Measurements from ENCODE around the gene DSG4.
A peak's percentile ranks its signal among the peaks of the same experiment; 100 is the strongest.

Gene DSG4

DNA sequence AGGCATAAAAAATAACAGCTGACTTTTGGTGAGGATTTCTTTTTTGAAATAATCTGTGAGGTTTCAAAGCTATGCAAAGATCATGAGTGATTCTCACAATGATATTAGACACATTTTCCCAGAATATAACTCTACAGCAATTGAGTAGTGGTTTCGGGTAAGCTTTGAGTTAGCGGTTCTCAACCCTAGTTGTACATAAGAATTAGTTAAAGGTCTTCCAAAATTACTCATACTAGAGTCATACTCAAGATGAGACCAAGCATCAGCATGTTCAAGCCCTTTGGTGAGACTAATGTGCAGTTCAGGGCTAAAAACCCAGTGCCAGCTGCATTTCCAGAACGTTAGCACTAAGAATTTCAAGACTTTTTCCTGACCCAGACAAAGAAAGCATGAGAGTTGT, 31.1 kb downstream of the DSG4 start:
- DNase-seq (ENCODE audit: low spot score) = no peak

DNA sequence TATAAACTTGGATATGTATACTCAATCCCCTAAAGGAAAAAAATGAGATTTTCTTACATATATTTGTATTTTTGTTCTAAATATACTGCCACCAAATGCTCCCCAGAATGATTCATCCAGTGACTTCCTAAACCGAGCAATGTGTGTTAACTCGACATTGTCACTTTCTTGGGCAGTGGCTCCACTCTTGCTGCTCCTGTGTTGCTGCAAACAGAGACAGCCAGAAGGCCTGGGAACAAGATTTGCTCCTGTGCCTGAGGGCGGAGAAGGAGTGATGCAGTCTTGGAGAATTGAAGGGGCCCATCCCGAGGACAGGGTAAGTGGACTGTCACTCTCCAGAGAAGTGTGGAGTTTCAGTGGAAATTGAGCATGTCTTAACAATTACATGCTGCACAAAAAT, 32.7 kb downstream of the DSG4 start:
- no peak for DNase-seq (ENCODE audit: low spot score)

DNA sequence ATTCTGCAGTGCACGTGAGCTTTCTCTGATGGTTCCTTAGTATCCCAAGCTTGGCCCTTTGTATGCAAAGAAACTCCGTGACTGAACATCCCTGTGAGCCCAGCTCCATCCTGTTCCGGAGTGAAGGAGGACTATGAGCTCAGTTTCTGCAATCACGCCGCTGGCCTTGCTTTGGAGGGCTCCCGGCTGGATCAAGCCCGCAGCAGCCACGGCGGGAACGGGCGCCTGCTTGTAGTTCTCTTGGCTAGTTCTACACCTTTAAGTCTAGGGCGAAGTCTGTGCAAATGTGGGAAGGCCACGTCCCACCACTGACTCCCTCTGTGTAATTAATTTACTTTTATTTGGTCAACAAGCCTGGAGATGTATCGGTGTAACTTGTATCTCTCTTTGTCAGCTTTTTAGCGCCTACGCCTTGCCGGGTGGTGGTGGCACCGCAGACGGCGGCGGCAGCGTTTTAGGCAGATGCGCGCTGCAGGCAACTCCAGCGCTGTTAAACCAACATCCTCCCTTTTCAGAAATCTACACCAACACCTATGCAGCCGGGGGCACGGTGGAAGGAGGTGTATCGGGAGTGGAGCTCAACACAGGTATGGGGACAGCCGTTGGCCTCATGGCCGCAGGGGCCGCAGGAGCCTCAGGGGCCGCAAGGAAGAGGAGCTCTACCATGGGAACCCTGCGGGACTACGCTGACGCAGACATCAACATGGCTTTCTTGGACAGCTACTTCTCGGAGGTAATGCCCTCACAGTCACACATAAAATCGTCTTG, 34.3 kb downstream of the DSG4 start:
- DNase-seq (ENCODE audit: low spot score) = no peak

DNA sequence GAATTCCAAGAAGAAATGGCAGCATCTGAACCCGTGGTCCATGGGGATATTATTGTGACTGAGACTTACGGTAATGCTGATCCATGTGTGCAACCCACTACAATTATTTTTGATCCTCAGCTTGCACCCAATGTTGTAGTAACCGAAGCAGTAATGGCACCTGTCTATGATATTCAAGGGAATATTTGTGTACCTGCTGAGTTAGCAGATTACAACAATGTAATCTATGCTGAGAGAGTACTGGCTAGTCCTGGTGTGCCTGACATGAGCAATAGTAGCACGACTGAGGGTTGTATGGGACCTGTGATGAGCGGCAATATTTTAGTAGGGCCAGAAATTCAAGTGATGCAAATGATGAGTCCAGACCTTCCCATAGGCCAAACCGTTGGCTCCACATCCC, 36.6 kb downstream of the DSG4 start:
- DNase-seq (ENCODE audit: low spot score) = no peak

DNA sequence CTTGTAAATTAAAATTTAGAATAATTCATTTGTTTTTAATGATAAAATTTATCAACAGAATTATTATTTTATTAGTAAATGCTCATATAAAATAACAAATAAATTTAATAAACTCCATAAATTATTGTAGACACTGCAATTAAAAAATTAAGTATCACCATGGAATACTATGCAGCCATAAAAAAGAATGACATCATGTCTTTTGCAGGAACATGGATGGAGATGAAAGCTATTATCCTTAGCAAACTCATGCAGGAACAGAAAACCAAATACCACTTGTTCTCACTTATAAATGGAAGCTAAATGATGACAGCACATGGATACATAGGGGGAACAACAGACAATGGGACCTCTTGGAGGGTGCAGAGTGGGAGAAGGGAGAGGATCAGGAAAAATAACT, 41.3 kb downstream of the DSG4 start:
- no peak for DNase-seq (ENCODE audit: low spot score)

DNA sequence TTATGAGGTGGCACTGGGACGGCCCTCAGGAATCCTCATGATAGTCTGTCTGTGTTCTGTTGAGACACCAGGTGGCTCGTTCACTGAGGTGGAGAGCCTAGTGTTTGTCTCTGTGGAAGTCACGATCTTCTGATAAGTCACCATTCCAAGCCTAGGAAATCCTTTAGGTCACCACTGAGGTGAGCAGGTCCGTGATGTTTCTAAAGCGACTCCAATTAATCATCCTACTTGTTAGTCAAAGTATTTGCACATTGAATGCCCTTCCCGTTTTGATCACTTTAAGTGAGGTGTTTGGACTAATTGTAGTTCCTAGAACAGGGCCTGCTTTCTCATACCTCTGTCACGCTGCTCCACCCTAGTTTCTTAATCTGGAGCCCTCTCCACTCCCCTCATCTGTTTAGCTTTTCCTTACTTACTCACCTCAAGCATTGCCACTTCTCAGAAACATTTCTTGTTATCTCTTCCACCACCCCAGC, 42.9 kb downstream of the DSG4 start:
- no peak for DNase-seq (ENCODE audit: low spot score)

DNA sequence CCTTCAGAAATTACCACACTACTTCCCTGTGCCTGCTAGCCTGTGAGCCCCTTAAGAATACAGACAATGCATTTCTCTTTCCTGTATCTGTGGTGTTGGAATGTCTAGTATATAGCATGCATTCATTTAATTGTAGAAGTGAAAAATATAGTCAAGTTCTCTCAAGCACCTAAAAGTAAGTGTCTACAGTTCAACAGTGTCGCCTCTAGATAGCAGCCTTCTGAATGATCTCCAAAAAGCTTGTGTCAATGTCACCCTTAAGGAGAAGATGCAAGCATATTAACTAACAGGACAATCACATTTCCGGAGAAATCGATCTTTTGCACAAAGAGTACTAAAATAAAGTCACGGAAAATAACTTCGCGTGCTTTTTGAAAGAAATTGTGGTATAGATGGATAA, 43.5 kb downstream of the DSG4 start:
- no peak for DNase-seq (ENCODE audit: low spot score)

DNA sequence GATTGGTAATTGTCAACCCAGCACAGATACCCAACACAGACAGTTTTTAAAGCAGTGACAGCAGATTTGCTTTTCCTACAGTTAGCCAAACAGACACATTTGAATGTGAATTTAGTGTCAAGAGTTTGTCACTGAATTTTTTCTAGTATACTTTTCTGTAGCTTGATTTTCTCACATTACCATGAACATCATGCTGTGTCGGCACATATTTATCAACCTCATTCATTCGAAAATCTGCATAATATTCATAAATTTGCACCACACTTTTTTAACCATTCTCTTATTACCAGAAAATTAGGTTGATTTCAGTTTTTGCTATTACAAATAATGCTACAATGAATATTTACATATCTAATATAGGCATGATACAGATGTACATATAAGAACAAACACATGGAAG, 43.9 kb downstream of the DSG4 start:
- no peak for DNase-seq (ENCODE audit: low spot score)

DNA sequence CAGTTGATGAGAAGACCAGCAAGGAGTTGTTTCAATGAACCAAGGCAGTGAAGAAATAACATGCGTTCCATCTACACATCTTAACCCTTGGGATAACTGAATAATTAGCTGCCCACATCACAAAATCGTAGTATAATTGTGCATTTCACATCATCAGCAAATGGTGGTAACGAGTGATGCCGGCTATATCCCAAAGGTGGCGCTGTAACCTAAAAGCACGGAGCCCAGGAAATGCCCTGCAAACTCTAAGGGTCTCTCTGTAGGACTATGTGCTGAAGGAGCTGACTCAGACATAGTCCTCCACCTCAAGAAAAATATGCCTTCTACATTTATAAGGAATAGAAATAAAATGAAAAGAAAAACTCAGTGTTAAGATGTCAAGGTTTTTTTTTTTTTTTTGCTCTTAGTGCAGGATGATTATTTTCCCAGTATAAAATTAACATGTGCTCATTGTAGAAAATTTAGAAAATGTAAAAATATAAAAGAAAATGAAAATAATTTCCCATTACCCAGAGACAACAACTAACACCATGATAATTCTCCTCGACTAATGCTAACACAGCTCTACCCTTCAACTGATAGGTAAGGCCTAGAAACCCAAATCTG, 47.9 kb downstream of the DSG4 start:
- DNase-seq (ENCODE audit: low spot score) = peak; percentile 14

DNA sequence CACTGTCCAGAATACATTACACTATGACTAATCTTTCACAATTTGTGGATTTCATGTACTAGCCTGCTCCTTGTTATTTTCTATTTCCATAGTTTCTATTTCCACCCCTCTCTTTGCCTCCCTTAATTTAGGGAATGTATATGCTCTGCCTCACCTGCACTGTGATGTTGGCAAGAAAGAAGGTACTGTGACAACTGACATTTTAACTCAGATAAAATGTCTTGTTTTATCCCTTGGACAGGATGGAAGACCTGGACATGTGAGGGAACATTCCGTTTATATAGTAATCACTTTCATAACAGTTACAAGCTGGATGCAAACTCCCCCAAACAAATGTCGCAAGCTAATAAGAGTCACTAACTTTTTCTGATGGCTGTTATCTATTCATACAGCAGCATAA, 49.4 kb downstream of the DSG4 start:
- DNase-seq (ENCODE audit: low spot score) = no peak

DNA sequence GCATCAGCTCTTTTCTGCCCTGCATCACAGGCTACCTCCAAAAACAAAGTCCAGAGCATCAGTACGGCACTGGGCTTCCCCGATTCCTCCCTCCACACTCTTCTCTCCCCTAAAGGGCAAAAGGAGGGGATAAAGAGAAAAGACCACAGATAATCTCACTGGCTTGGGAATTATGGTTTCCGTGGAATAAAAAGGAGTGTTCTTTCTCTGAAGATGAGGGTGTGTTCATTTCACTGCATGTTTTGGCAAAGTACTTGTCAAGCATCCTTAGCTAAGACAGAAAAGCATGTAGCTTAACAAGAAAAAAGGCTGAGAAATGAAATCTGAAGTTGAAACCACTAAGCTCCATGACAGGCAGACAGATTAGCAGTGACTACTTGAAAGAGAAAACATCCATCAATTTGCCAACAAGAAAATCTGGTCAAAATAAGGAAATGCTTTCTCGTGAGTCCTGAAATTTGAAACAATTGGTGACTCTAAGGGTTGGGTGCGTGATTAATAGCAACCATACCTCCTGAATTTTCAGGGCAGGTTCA, 50.4 kb downstream of the DSG4 start:
- no peak for DNase-seq (ENCODE audit: low spot score)

DNA sequence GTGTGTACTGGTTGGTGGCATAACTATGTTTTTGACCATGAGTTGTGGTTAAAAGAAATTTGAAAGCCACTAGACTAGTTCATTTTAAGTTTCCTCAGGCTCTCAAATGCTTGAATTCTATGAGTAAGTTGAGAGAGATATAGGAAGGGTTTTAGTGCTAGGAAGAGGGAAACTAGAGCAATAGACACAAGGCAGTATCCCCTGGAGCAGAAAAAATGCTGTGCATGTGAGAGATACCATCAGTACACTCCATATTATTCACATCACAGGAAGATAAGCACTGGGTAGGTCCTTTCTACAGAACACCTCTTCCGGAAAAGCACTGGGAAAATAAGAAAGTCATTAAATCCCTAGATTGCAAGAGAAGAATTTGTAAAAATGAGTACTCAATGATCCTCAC, 51.6 kb downstream of the DSG4 start:
- no peak for DNase-seq (ENCODE audit: low spot score)

DNA sequence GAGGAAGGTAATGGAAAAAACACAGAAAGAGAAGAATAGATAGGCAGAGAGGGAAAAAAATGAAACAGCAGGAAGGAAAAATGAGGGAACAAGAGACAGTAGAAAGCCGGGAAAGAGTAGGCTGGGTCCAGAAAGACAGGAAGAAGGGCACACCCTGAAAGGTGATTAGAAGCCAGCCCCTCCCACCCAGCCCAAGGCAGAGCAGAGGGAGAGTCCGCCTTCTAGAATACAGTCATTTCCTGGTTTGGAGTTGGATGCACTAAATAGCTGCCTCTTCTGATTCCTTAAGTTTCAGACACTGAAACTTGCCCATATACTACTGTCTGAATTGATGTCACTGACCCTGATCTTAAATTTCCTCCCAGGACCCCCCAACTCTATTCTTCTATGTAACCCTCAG, 53.0 kb downstream of the DSG4 start:
- DNase-seq (ENCODE audit: low spot score) = no peak

DNA sequence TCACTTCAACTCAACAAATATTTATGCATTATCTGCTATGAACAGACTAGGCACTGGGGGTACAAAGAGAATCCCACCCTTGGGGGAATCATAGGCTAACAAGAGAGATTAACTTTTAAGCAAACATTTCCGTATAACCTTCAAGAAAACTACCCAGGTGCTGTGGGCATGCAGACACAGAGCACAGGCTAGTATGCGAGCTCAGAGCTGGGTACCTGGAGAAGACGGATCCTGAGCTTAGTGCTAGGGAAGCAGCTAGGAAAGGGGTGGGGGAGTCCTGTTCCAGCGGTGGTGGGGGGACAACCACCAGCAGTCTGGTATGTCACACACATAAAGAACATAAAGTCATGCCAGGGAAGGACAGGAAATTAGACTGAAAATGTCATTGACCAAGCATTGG, 53.5 kb downstream of the DSG4 start:
- no peak for DNase-seq (ENCODE audit: low spot score)

DNA sequence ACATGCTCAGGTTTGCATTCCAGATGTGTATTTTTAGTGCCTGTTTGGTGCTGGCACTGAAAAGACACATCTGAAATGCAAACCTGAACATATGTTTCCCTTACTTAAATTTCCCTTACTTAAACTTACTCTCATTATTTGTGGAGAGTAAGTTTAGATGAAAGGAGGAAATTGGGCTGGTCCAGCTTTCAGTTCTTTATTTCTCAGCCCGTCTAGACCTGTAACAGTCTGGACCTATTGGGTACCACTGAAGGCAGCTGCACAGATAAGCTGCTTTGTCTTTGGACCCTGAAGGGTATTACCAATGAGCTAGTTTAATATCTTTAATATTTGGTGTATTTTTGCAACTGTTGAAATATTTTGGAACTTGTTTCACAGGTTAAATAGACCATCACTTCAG, 54.0 kb downstream of the DSG4 start:
- DNase-seq (ENCODE audit: low spot score) = no peak

DNA sequence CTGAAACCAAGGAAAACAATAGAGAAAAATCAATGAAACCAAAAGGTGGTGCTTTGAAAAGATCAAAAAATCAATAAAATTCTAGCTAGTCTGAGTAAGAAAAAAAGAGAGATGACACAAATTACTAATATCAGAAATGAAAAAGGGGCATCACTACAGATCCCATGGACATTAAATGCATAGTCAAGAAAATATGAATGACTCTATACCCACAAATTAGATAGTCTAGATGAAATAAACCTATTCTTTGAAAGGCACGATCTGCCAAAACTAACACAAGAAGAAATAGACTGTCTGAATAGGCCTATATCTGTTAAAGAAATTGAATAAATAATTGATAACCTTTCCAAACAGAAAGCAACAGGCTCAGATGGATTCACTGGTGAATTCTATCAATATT, 55.7 kb downstream of the DSG4 start:
- DNase-seq (ENCODE audit: low spot score) = no peak

DNA sequence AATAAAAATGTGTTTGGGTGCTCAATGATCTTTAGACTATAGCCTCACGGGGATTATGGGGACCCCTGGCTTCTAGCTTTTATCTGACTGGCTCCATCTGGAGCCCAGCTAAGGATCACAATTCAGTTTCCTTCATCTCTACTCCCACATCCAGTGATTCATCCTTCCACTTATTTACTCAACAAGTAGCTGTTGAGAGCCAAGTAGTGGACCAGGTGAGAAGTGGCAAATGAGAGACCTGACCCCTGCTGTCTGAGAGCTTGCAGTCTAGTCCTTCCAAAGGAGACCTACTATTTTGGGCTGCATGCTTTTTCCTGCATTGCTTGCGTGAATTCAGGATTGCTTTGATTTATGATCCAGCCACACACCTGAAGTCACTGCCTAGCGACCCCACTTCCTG, 60.2 kb downstream of the DSG4 start:
- no peak for DNase-seq (ENCODE audit: low spot score)

DNA sequence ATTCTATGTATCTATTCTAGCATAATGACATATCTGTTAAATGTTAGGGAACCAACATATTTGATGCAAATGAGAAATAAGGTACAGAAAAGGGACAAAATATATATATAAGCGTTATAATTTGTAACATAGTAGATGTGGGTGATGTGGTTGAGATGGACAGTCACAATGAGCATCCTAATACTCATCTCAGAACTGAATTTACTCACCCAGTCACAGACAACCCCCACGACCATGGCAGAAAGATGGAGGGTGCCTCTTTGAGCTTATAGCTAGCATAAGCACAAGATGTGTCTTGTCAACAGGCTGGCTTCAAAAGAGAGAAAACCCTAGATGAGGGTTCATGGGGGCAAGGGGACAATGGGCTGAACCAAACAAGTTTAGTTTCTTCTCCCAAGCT, 61.8 kb downstream of the DSG4 start:
- no peak for DNase-seq (ENCODE audit: low spot score)

DNA sequence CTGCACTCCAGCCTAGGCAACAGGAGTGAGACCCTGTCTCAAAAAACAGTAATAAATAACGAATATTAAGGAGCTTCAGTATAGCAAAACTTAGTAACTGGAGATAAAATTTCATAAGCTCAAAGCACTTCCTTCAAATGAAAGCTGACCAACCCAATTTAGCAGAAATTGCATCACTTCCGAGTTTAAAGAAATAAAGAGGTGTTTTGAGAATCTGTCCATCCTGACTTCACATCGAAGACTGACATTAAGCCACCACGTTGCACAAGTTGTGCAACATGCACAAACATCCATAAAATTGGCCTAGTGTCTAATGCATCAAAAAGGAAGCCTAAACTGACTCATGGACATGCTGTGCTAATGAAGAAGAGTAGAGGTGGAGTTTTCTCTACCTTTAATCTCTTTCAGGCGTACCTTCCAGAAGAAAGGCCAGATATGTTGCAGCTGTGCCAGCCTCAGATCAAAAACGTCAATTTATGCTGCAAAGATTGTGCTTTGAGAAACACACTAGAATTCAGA, 63.3 kb downstream of the DSG4 start:
- no peak for DNase-seq (ENCODE audit: low spot score)

DNA sequence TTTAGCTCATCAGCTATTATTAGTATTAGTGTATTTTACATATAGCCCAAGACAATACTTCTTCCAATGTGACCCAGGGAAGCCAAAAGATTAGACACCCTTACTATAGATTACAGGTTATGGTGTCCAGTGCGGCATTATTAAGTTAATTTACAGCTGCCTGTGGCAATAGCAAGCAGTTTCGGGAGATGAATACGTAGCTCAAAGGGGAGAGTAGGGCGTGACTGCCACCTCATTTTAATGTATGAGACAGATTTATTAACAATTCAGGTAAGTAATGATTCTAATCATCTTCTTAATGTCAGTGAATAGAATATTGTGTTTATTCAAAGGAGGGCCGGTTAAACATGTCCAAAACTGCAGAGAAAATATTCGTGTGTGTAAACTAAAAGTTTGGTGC, 64.2 kb downstream of the DSG4 start:
- no peak for DNase-seq (ENCODE audit: low spot score)

DNA sequence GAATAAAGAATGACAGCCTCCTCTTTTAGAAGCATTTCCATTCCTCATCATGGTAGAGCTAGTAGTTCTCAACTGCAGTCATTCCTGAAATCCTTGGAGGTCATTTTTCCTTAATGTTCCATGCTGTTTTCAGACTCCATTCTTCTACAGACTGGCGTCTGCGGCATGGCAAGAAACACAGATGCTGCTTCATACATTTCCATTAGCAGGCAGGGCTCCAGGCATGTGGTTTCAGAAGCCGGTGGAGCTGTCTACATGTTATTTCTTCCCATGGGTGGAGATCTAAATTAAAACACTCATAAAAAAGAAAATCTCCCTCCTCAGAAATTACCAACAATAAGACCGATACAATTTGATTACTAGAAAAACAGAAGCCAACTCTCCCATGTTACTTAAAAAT, 64.9 kb downstream of the DSG4 start:
- no peak for DNase-seq (ENCODE audit: low spot score)

DNA sequence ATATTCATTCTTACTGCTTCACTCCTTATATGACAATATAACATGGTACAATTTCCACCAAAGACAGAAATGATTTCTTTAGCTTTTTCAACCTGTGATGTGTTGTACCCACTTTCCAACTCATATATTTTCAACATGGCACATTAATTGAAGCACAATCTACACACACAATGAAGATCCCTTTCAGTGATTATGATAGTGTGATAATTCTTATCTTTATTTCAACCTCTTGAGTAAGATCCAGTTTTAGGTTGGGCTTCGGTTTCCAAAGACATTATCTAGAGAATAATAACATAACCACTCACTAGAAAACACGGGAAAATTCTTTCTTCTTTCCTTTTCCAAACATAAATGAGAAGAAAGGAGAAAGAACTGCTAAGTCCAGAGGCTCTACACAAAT, 67.6 kb downstream of the DSG4 start:
- no peak for DNase-seq (ENCODE audit: low spot score)

DNA sequence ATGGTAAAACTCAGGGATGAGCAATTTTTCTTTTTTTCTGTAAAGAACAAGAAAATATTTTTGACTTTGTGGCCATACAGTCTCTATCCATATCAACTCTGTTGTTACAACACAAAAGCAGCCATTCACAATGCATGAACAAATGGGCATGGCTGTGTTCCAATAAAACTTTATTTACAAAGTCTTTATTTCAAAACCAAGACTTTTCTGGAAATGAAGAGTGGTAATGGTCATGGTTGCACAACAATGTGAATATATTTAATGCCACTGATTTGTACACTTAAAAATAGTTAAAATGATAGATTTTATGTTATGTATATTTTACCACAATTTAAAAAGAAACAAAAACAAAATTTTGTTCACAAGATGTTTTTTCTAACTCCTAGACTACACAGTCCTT, 69.3 kb downstream of the DSG4 start:
- no peak for DNase-seq (ENCODE audit: low spot score)

DNA sequence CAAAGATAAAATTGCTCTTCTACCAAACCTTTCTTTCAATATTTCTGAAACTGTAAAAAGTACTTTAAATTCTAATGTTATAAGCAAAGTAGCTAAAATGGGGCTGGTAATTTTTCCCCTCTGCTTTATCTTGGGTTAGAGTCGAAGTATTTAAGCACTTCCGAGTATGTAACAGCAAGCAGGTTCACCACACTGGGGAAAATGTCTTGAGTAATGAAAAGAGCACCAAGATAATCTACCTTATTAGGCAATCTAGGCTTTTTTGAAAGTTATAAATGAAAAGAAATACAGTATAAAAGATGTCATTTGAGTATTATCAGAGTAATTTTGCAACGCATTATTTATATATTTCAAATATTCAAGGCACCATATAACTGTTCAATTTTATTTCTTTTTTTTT, 70.3 kb downstream of the DSG4 start:
- DNase-seq (ENCODE audit: low spot score) = no peak
